Mammary epithelial cell (primary cell): ENCODE data around the gene PPP1R16B.

ENCODE experiments used
- CTCF ChIP-seq, 2 donors: IDR thresholded peaks in 1 of 2; conservative IDR thresholded peaks in 1 of 2; 2 replicates each; pipeline ENCODE4 v1.5.1; 2011 to 2012; ENCODE audit warnings: inconsistent platforms in 2 of 2, low read length in 2 of 2, mild to moderate bottlenecking in 2 of 2, control low read depth in 1 of 2, low read depth in 1 of 2; ENCODE audit not compliant: insufficient read depth in 1 of 2; ENCODE audit errors: extremely low read depth in 1 of 2
- EZH2 ChIP-seq: IDR thresholded peaks from 2 replicates; pipeline ENCODE4 v1.6.1; 2012; ENCODE audit warnings: low read length, inconsistent platforms, borderline replicate concordance

- TF ChIP-seq CTCF (conservative IDR thresholded peaks at IDR 0.05 in 1 of 2, IDR thresholded peaks at IDR 0.05 in 1 of 2; ENCODE audit: extremely low read depth in 1 of 2, insufficient read depth in 1 of 2, low read depth in 1 of 2, low read length in 2 of 2), result no peak
- no peak for TF ChIP-seq EZH2
Measured at GRCh38 chr20:38902601-38903000, 97.1 kb downstream of the PPP1R16B start.
